ENCODE results near the gene TPK1. TPM values are rescaled to one million over a fixed set of nuclear protein-coding genes. Genes with fewer than 3 reads are reported as not detected.

The TPK1 gene
- total and polyA plus RNA-seq, 2 donors, result 6.7 to 7.4 TPM

DNA sequence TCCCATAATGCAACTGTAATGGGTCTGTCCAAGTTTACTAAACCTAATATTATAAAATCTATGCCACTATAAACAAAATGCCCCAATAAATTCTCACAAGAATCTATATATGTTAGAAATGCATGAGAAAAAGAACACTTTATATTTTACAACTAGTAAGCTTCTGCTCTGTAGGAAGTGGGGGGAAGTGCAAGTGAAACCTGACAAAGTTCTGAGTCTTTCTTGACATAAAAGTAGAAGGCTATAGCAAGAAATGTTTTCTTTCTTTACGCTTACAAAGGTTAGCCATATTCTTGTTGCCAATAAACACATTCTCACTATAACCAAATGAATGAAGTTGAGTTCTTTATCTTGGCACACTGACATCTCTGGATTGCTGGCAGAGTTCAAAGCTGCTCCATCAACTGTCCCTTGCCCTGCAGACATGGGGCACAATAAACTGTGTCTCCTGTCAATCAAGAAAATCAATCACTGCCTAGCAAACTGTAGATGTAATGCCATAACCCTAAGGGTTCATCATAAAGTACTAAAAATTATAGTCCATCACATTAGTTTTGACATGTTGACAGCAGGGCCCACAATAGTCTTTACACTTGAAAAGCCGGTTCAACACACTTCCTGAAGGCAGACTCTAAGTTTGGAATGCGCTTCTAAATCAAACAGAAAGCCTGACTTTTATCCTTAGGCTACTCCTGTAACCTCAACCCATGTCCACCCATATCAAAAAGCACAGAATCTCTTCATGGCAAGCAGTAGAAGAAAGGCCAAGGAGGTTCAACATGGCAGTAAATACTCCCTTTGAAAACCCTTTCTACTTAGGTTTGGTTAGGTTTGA, 58.6 kb downstream of the TPK1 start:
- Histone ChIP-seq H3K9me3 (ENCODE audit: control insufficient read depth in 2 of 2, insufficient read depth in 1 of 2, low read length in 1 of 2) (no peaks in the 10 kb centered on the region), H3K36me3 (ENCODE audit: control insufficient read depth in 2 of 2, insufficient read depth in 2 of 2, low read length in 1 of 2) (no peaks in the 10 kb centered on the region), H3K27ac (ENCODE audit: low read depth in 1 of 2, low read length in 1 of 2) (no peak overlapping the region), H3K27me3 (ENCODE audit: control insufficient read depth in 2 of 2, insufficient read depth in 1 of 2, low read length in 1 of 2) (no peaks in the 10 kb centered on the region), H3K4me3 (ENCODE audit: low read length in 2 of 2) (no peak overlapping the region), H3K4me1 (ENCODE audit: control insufficient read depth in 2 of 2, insufficient read depth in 2 of 2, low read length in 2 of 2) (no peaks in the 10 kb centered on the region)
- DNase-seq (ENCODE audit: low read depth in 6 of 9, low spot score in 9 of 9), result peak in 1 of 9 donors; percentile 9
- WGBS, result 83% methylated on average over 3 of the region's 3 CpGs

DNA sequence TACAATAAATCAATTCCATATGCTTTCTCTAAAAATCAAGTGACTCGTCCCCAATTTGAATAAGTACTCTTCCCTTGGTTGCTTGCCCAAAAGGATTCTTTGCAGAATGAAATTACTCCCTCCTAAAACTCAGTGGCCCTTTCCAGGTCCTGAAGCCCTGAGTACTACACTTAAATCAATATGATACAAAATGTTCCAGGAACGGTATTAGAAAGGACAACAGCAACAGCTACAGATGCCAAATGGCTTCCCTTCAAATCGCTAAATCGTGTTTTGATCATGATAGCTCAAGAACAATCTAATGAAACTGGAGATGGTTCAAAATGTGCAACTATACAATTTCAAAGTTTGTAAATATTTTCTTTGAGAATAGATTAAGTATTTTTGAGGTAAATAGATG, 59.4 kb downstream of the TPK1 start:
- H3K9me3 ChIP-seq (ENCODE audit: control insufficient read depth in 2 of 2, insufficient read depth in 1 of 2, low read length in 1 of 2), result no peaks in the 10 kb centered on the region
- no peak overlapping the region for H3K4me3 ChIP-seq (ENCODE audit: low read length in 2 of 2)
- H3K27ac ChIP-seq (ENCODE audit: low read depth in 1 of 2, low read length in 1 of 2), result no peak overlapping the region
- no peaks in the 10 kb centered on the region for H3K27me3 ChIP-seq (ENCODE audit: control insufficient read depth in 2 of 2, insufficient read depth in 1 of 2, low read length in 1 of 2)
- H3K4me1 ChIP-seq (ENCODE audit: control insufficient read depth in 2 of 2, insufficient read depth in 2 of 2, low read length in 2 of 2), result no peaks in the 10 kb centered on the region
- H3K36me3 ChIP-seq (ENCODE audit: control insufficient read depth in 2 of 2, insufficient read depth in 2 of 2, low read length in 1 of 2), result no peaks in the 10 kb centered on the region
- 80% methylated on average over 4 of the region's 4 CpGs for WGBS
- no peak for DNase-seq (ENCODE audit: low read depth in 6 of 9, low spot score in 9 of 9)

DNA sequence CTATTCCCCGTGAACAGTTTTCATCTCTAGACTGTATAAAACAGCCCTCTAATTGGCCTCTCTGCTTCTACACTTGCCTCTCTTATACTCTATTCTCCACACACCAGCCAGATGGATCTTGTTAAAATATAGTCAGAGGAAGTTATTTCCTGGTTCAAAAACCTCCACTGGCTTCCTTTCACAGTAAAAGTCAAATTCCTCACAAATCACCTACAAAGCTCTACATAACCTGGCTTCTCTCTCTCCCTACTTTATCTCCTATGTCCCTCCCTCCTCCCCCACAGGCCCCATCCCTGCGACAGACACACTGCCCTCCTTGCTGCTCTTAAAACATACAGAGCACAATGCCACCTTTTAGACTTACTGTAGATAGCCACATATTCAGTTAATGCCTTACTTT, 60.1 kb downstream of the TPK1 start:
- no peak overlapping the region for H3K4me3 ChIP-seq (ENCODE audit: low read length in 2 of 2)
- DNase-seq (ENCODE audit: low read depth in 6 of 9, low spot score in 9 of 9), result no peak
- no peaks in the 10 kb centered on the region for H3K36me3 ChIP-seq (ENCODE audit: control insufficient read depth in 2 of 2, insufficient read depth in 2 of 2, low read length in 1 of 2)
- no peaks in the 10 kb centered on the region for H3K9me3 ChIP-seq (ENCODE audit: control insufficient read depth in 2 of 2, insufficient read depth in 1 of 2, low read length in 1 of 2)
- no peak overlapping the region for H3K27ac ChIP-seq (ENCODE audit: low read depth in 1 of 2, low read length in 1 of 2)
- H3K4me1 ChIP-seq (ENCODE audit: control insufficient read depth in 2 of 2, insufficient read depth in 2 of 2, low read length in 2 of 2), result no peaks in the 10 kb centered on the region
- H3K27me3 ChIP-seq (ENCODE audit: control insufficient read depth in 2 of 2, insufficient read depth in 1 of 2, low read length in 1 of 2), result no peaks in the 10 kb centered on the region
- WGBS, result 69% methylated on average over 2 of the region's 2 CpGs

DNA sequence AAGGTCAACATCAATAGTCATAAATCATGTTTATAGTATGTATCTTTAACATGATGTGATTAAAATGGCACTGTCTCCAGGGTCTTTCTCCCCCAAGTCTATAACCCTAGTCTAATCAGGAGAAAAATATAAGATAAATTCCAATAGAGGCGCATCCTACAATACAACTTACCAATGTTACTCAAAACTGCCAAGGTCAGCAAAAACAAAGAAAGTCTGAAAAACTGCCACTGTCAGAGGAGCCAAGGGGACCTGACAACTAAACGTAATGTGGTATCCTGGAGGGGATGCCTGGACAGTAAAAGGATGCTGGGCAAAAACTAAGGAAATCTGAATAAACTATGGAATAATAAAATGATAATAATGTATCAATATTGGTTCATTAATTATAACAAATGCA, 63.9 kb downstream of the TPK1 start:
- Histone ChIP-seq H3K9me3 (ENCODE audit: control insufficient read depth in 2 of 2, insufficient read depth in 1 of 2, low read length in 1 of 2) (no peaks in the 10 kb centered on the region), H3K4me1 (ENCODE audit: control insufficient read depth in 2 of 2, insufficient read depth in 2 of 2, low read length in 2 of 2) (no peaks in the 10 kb centered on the region), H3K27me3 (ENCODE audit: control insufficient read depth in 2 of 2, insufficient read depth in 1 of 2, low read length in 1 of 2) (no peaks in the 10 kb centered on the region), H3K27ac (ENCODE audit: low read depth in 1 of 2, low read length in 1 of 2) (no peak overlapping the region), H3K36me3 (ENCODE audit: control insufficient read depth in 2 of 2, insufficient read depth in 2 of 2, low read length in 1 of 2) (no peaks in the 10 kb centered on the region), H3K4me3 (ENCODE audit: low read length in 2 of 2) (no peak overlapping the region)
- WGBS, result 99% methylated on average over 2 of the region's 2 CpGs
- no peak for DNase-seq (ENCODE audit: low read depth in 6 of 9, low spot score in 9 of 9)

DNA sequence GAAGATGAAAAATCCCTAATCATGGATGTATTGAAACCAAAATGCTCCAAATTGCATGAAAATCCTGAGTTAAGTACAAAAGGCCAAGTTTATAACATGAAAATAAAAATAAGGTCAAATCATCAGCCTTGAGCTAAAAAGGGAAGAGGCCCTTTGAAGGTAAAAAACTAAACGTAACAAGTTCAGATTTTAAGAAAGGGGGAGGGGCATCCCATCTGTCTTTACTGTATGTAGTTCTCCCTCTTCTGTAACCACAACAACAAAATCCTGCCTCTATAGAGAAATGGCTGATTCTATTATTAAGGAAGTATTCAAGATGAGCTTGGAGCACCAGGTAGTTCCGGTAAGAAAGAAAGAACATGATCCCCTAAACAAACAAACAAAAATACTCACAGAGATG, 64.7 kb downstream of the TPK1 start:
- DNase-seq (ENCODE audit: low read depth in 6 of 9, low spot score in 9 of 9), result peak in 1 of 9 donors; percentile 36
- Histone ChIP-seq H3K4me1 (ENCODE audit: control insufficient read depth in 2 of 2, insufficient read depth in 2 of 2, low read length in 2 of 2) (no peaks in the 10 kb centered on the region), H3K27me3 (ENCODE audit: control insufficient read depth in 2 of 2, insufficient read depth in 1 of 2, low read length in 1 of 2) (no peaks in the 10 kb centered on the region), H3K9me3 (ENCODE audit: control insufficient read depth in 2 of 2, insufficient read depth in 1 of 2, low read length in 1 of 2) (no peaks in the 10 kb centered on the region), H3K36me3 (ENCODE audit: control insufficient read depth in 2 of 2, insufficient read depth in 2 of 2, low read length in 1 of 2) (no peaks in the 10 kb centered on the region), H3K27ac (ENCODE audit: low read depth in 1 of 2, low read length in 1 of 2) (no peak overlapping the region), H3K4me3 (ENCODE audit: low read length in 2 of 2) (no peak overlapping the region)
- WGBS, result 26% methylated on average over 2 of the region's 2 CpGs

DNA sequence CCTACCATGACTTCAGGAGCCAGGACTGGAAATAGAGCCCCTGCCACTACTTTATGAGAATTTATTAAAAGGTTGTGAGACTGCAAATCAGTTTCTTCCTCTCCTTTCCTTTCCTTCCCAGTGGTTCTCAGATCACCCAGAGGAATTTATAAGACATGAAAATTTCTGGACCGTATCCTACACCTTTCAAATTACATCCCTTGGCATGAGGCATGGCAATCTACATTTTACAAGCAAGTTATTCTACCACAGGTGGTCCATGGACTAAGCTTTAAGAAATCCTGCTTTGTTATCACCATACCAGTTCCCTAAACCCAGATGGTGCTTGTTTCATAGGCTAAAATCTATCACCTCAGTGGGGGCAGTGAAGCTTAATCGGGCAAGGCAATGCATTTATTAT, 66.5 kb downstream of the TPK1 start:
- H3K4me1 ChIP-seq (ENCODE audit: control insufficient read depth in 2 of 2, insufficient read depth in 2 of 2, low read length in 2 of 2), result no peaks in the 10 kb centered on the region
- no peaks in the 10 kb centered on the region for H3K9me3 ChIP-seq (ENCODE audit: control insufficient read depth in 2 of 2, insufficient read depth in 1 of 2, low read length in 1 of 2)
- H3K4me3 ChIP-seq (ENCODE audit: low read length in 2 of 2), result no peak overlapping the region
- 97% methylated on average over 2 of the region's 2 CpGs for WGBS
- no peak overlapping the region for H3K27ac ChIP-seq (ENCODE audit: low read depth in 1 of 2, low read length in 1 of 2)
- H3K27me3 ChIP-seq (ENCODE audit: control insufficient read depth in 2 of 2, insufficient read depth in 1 of 2, low read length in 1 of 2), result no peaks in the 10 kb centered on the region
- DNase-seq (ENCODE audit: low read depth in 6 of 9, low spot score in 9 of 9), result no peak
- no peaks in the 10 kb centered on the region for H3K36me3 ChIP-seq (ENCODE audit: control insufficient read depth in 2 of 2, insufficient read depth in 2 of 2, low read length in 1 of 2)

- H3K27ac ChIP-seq (ENCODE audit: low read depth in 1 of 2, low read length in 1 of 2), result no peak overlapping the region
- no peaks in the 10 kb centered on the region for H3K4me1 ChIP-seq (ENCODE audit: control insufficient read depth in 2 of 2, insufficient read depth in 2 of 2, low read length in 2 of 2)
- no peaks in the 10 kb centered on the region for H3K27me3 ChIP-seq (ENCODE audit: control insufficient read depth in 2 of 2, insufficient read depth in 1 of 2, low read length in 1 of 2)
- H3K36me3 ChIP-seq (ENCODE audit: control insufficient read depth in 2 of 2, insufficient read depth in 2 of 2, low read length in 1 of 2), result no peaks in the 10 kb centered on the region
- H3K4me3 ChIP-seq (ENCODE audit: low read length in 2 of 2), result no peak overlapping the region
- 97% methylated on average over 2 of the region's 2 CpGs for WGBS
- H3K9me3 ChIP-seq (ENCODE audit: control insufficient read depth in 2 of 2, insufficient read depth in 1 of 2, low read length in 1 of 2), result no peaks in the 10 kb centered on the region
- no peak for DNase-seq (ENCODE audit: low read depth in 6 of 9, low spot score in 9 of 9)
Measured at GRCh38 chr7:144768633-144769032, 67.2 kb downstream of the TPK1 start.

- WGBS, result 91% methylated on average over 5 of the region's 5 CpGs
- no peaks in the 10 kb centered on the region for H3K9me3 ChIP-seq (ENCODE audit: control insufficient read depth in 2 of 2, insufficient read depth in 1 of 2, low read length in 1 of 2)
- no peaks in the 10 kb centered on the region for H3K4me1 ChIP-seq (ENCODE audit: control insufficient read depth in 2 of 2, insufficient read depth in 2 of 2, low read length in 2 of 2)
- no peaks in the 10 kb centered on the region for H3K36me3 ChIP-seq (ENCODE audit: control insufficient read depth in 2 of 2, insufficient read depth in 2 of 2, low read length in 1 of 2)
- no peaks in the 10 kb centered on the region for H3K27me3 ChIP-seq (ENCODE audit: control insufficient read depth in 2 of 2, insufficient read depth in 1 of 2, low read length in 1 of 2)
- no peak overlapping the region for H3K27ac ChIP-seq (ENCODE audit: low read depth in 1 of 2, low read length in 1 of 2)
- no peak for DNase-seq (ENCODE audit: low read depth in 6 of 9, low spot score in 9 of 9)
- no peak overlapping the region for H3K4me3 ChIP-seq (ENCODE audit: low read length in 2 of 2)
Measured at GRCh38 chr7:144763291-144763690, 72.6 kb downstream of the TPK1 start.

GRCh38 chr7:144762853-144763252, 73.0 kb downstream of the TPK1 start:
- no peaks in the 10 kb centered on the region for H3K36me3 ChIP-seq (ENCODE audit: control insufficient read depth in 2 of 2, insufficient read depth in 2 of 2, low read length in 1 of 2)
- DNase-seq (ENCODE audit: low read depth in 6 of 9, low spot score in 9 of 9), result no peak
- H3K27ac ChIP-seq (ENCODE audit: low read depth in 1 of 2, low read length in 1 of 2), result no peak overlapping the region
- 96% methylated on average over 1 of the region's 1 CpG for WGBS
- no peaks in the 10 kb centered on the region for H3K27me3 ChIP-seq (ENCODE audit: control insufficient read depth in 2 of 2, insufficient read depth in 1 of 2, low read length in 1 of 2)
- H3K4me1 ChIP-seq (ENCODE audit: control insufficient read depth in 2 of 2, insufficient read depth in 2 of 2, low read length in 2 of 2), result no peaks in the 10 kb centered on the region
- H3K4me3 ChIP-seq (ENCODE audit: low read length in 2 of 2), result no peak overlapping the region
- no peaks in the 10 kb centered on the region for H3K9me3 ChIP-seq (ENCODE audit: control insufficient read depth in 2 of 2, insufficient read depth in 1 of 2, low read length in 1 of 2)

Data from thymus (tissue), 11 donors.